NT2/D1 (cell line): Measurements from ENCODE around the gene SMIM38.

Source experiments
- SUZ12 ChIP-seq: IDR thresholded peaks from 2 replicates; pipeline ENCODE4 v1.6.1; 2011; ENCODE audit not compliant: insufficient read length, insufficient read depth; ENCODE audit errors: extremely low read depth
- YY1 ChIP-seq: IDR thresholded peaks from 2 replicates; pipeline ENCODE4 v1.6.1; 2011; ENCODE audit not compliant: insufficient read length, insufficient read depth

GRCh38 chr11:69173331-69173730 is 17.6 kb downstream of the SMIM38 start:
- no peak for TF ChIP-seq YY1
- TF ChIP-seq SUZ12 = no peak
